HEK293T (cell line): ENCODE measurements around the gene FETUB.

Source experiments
- CTCF ChIA-PET: fragments of 350-600 bp; formaldehyde crosslinking; extraction: SDS; loops from one replicate; lab custom pipeline; 2021; ENCODE audit warnings: antibody characterized with exemption, inconsistent platforms; lab: Yijun Ruan, JAX
- POLR2A ChIA-PET: fragments of 350-600 bp; formaldehyde crosslinking; extraction: SDS; loops from one replicate; lab custom pipeline; 2020; ENCODE audit warnings: antibody characterized with exemption, inconsistent platforms; lab: Yijun Ruan, JAX
- DNase-seq: peaks from one replicate; pipeline ENCODE4 v3.0.0; 2012; ENCODE audit warnings: mixed read lengths; ENCODE audit errors: extremely low spot score
- ARNT ChIP-seq: fragments of 450-650 bp; IDR thresholded peaks from 2 replicates; pipeline ENCODE4 v1.6.1; 2017; ENCODE audit warnings: mild to moderate bottlenecking
- BHLHE40 ChIP-seq: fragments of 450-650 bp; IDR thresholded peaks from 2 replicates; pipeline ENCODE4 v1.6.1; 2016; ENCODE audit warnings: mild to moderate bottlenecking, moderate library complexity, borderline replicate concordance
- CTBP1 ChIP-seq: fragments of 450-650 bp; IDR thresholded peaks from 2 replicates; pipeline ENCODE4 v1.6.1; 2016; ENCODE audit warnings: borderline replicate concordance
- ELF4 ChIP-seq: fragments of 450-650 bp; IDR thresholded peaks from 2 replicates; pipeline ENCODE4 v1.6.1; 2017; ENCODE audit warnings: antibody characterized with exemption
- FOXA1 ChIP-seq: fragments of 450-650 bp; IDR thresholded peaks from 2 replicates; pipeline ENCODE4 v1.6.1; 2016; ENCODE audit warnings: mild to moderate bottlenecking
- FOXK2 ChIP-seq: fragments of 450-650 bp; IDR thresholded peaks from 2 replicates; pipeline ENCODE4 v1.6.1; 2016; ENCODE audit warnings: mild to moderate bottlenecking
- FOXM1 ChIP-seq: fragments of 450-650 bp; IDR thresholded peaks from 2 replicates; pipeline ENCODE4 v1.6.1; 2017; ENCODE audit warnings: mild to moderate bottlenecking, borderline replicate concordance
- HDGF ChIP-seq: fragments of 450-650 bp; IDR thresholded peaks from 2 replicates; pipeline ENCODE4 v1.6.1; 2017; ENCODE audit warnings: antibody characterized with exemption, borderline replicate concordance
- L3MBTL2 ChIP-seq: fragments of 450-650 bp; conservative IDR thresholded peaks from 2 replicates; pipeline ENCODE4 v1.6.1; 2016; ENCODE audit warnings: mild to moderate bottlenecking
- LEF1 ChIP-seq: fragments of 450-650 bp; IDR thresholded peaks from 2 replicates; pipeline ENCODE4 v1.6.1; 2017; ENCODE audit warnings: mild to moderate bottlenecking, borderline replicate concordance
- NFRKB ChIP-seq: fragments of 450-650 bp; IDR thresholded peaks from 2 replicates; pipeline ENCODE4 v1.6.1; 2016; ENCODE audit warnings: mild to moderate bottlenecking, moderate library complexity
- SP1 ChIP-seq: fragments of 450-650 bp; IDR thresholded peaks from 2 replicates; pipeline ENCODE4 v1.6.1; 2017
- SUZ12 ChIP-seq: fragments of 450-650 bp; IDR thresholded peaks from 2 replicates; pipeline ENCODE4 v1.6.1; 2016; ENCODE audit warnings: mild to moderate bottlenecking
- TARDBP ChIP-seq: fragments of 450-650 bp; IDR thresholded peaks from 2 replicates; pipeline ENCODE4 v1.6.1; 2016
- ZNF384 ChIP-seq: fragments of 450-650 bp; IDR thresholded peaks from 2 replicates; pipeline ENCODE4 v1.6.1; 2016
- TF ChIP-seq, protein P1 (sequence below): fragments of 450-650 bp; IDR thresholded peaks from 2 replicates; pipeline ENCODE4 v1.6.1; 2016

FETUB gene, protein sequence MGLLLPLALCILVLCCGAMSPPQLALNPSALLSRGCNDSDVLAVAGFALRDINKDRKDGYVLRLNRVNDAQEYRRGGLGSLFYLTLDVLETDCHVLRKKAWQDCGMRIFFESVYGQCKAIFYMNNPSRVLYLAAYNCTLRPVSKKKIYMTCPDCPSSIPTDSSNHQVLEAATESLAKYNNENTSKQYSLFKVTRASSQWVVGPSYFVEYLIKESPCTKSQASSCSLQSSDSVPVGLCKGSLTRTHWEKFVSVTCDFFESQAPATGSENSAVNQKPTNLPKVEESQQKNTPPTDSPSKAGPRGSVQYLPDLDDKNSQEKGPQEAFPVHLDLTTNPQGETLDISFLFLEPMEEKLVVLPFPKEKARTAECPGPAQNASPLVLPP

DNA sequence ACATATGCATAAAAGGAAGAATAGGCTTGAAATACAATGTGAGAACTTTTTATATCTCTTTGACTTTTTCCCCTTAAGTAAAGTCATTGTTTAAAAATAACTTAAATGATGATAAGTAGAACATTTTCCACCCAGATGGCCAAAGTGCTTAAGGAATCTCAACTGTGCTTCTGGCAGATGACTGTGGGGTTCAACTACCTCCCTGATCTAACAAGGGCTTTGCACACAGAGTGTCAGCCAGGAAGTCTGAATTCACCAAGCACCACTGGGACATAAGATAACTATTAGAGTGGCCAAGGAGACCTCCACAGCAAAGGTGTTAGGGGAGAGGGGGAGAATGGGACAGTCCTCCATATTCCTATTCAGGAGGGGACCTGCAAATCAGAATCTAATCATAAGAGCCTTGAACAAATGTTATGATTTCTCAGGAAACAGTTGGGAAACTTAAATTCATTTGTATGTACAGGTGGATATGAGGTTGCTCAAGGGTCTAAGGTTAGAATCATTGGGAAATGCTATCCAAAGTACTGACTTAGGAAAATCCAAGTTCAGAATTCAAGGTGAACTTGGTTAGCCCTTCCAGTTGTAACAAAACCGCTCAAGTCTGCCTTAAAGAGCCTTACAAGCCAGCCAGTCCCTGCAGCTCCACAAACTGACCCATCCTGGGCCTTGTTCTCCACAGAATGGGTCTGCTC, at the start of gene FETUB:
FETUB (plus strand) TSS at position 622 of the 695 bp plus-strand sequence; CDS start at position 684, 62 bp downstream.
- CTCF ChIA-PET: no interaction called here
- DNase-seq: no peak
- POLR2A ChIA-PET: no interaction called here

DNA sequence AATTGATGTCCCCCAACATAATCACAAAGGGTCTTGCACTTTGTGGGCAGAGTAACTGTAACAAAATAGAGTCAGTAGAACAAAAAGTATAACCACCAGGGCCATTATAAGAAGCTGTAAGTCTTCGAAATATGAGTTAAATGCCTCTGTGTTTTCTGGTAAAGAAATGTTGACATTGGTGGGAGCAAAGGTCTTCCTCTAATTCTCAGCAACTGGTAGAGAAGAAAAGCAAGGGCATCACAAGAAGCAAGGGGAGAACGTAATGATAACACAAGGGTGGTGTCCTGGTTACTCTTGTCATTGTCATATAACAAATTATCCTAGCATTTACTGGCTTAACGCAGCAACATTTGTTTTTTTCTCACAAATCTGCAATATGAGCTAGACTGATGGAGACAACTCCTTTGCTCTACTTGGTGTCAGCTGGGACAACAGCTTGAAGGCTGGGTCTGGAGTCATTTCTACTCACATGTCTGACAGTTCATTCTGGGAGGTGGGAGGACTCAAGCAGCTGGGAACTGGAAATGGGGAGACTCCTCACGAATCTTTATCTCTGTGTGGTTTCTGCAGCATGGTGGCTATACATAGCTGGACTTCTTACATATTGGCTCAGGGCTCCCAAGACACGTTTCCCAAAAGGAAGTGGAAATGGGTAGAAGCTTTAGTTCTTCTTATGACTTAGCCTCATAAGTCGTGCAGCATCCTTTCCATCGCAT, 49.5 kb upstream of the FETUB start:
- ChIA-PET POLR2A (no interaction called here), CTCF (no interaction called here)
- no peak for TF ChIP-seq FOXM1
- no peak for TF ChIP-seq SP1
- no peak for TF ChIP-seq CTBP1
- no peak for TF ChIP-seq SUZ12
- no peak for TF ChIP-seq LEF1
- no peak for TF ChIP-seq BHLHE40
- TF ChIP-seq, protein P1, sequence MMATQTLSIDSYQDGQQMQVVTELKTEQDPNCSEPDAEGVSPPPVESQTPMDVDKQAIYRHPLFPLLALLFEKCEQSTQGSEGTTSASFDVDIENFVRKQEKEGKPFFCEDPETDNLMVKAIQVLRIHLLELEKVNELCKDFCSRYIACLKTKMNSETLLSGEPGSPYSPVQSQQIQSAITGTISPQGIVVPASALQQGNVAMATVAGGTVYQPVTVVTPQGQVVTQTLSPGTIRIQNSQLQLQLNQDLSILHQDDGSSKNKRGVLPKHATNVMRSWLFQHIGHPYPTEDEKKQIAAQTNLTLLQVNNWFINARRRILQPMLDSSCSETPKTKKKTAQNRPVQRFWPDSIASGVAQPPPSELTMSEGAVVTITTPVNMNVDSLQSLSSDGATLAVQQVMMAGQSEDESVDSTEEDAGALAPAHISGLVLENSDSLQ: no peak
- no peak for TF ChIP-seq ELF4
- no peak for TF ChIP-seq ARNT
- TF ChIP-seq ZNF384: no peak
- TF ChIP-seq HDGF: no peak
- no peak for TF ChIP-seq FOXK2
- no peak for TF ChIP-seq L3MBTL2
- TF ChIP-seq TARDBP: no peak
- TF ChIP-seq NFRKB: no peak
- no peak for TF ChIP-seq FOXA1
- DNase-seq: no peak

More for the DNA sequence above, at the start of gene FETUB:
- TF ChIP-seq FOXM1: no peak
- TF ChIP-seq, protein P1: no peak
- no peak for TF ChIP-seq BHLHE40
- TF ChIP-seq FOXK2: no peak

DNA sequence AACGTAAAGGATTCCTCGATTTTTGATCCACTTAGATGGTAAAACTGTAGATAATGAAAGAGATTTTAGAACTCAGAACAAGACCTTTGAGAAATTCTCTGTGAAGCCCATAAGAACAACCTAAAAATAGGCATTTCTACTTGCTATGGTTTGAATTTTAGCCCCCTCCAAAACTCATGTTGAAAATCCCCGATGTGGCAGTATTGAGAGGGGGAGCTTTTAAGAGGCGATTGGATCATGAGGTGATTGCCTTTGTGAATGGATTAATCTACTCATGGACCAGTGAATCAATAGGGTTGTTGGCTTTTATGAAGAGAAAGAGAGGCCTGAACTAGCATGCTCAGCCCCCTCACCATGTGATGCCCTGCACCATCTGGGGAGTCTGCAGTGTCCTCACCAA, 47.5 kb upstream of the FETUB start:
- POLR2A ChIA-PET: no interaction called here

DNA sequence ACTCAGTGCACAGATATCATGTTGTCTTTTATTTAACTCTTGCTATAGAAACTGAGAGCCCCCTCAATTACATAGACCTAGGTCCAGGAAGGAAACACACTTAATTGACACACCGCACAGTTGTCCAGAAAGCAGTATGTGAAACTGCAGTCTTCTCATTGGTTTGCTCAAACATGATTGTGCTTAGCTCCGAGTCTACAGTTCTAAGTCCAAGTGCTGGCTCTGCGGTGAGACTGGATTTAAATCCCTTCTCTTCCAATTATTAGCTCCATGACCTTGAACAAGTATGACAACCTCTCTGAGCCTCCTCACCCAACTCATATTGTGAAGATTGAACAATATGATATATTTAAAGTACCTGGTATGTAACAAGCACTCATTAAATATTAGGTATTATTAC, 46.3 kb upstream of the FETUB start:
- TF ChIP-seq LEF1: no peak
- TF ChIP-seq FOXK2: no peak
- TF ChIP-seq ARNT: no peak
- TF ChIP-seq L3MBTL2: no peak
- no peak for TF ChIP-seq SUZ12
- TF ChIP-seq FOXA1: no peak
- no peak for TF ChIP-seq NFRKB
- TF ChIP-seq TARDBP: no peak
- TF ChIP-seq FOXM1: no peak
- no peak for TF ChIP-seq CTBP1
- TF ChIP-seq, protein P1: no peak
- TF ChIP-seq ZNF384: no peak
- TF ChIP-seq SP1: no peak
- no peak for TF ChIP-seq ELF4
- TF ChIP-seq BHLHE40: no peak
- TF ChIP-seq HDGF: no peak
- ChIA-PET POLR2A (no interaction called here), CTCF (no interaction called here)
- DNase-seq: no peak

More for the DNA sequence above, 47.5 kb upstream of the FETUB start:
- TF ChIP-seq FOXA1: no peak
- TF ChIP-seq ELF4: no peak
- TF ChIP-seq TARDBP: no peak
- no peak for TF ChIP-seq HDGF
- TF ChIP-seq BHLHE40: no peak
- TF ChIP-seq LEF1: no peak
- TF ChIP-seq ZNF384: no peak
- DNase-seq: no peak
- CTCF ChIA-PET: no interaction called here

DNA sequence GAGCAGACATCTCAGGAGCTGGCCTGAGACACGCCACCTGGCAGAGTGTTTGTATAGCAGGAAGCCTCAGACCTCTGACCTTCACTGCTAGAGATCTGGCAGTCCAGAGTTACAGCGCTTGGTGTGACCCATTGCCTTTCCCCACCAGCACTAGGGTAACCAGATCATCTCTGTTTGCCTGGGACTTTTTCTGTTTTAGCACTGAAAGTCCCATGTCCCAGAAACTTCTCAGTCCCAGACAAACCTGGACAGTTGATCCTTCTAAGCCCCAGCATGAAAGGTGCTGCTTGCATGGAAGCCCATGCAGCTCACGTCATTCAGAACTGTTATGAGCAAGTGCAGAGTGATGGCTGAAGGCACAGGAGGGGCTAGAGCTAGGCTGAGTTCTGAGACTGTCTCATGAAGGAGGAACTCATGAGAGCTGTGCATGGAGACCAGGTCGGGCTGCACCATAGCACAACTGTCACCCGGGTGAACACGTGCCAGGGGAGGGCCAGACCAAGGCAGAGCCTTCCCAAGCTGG, 45.5 kb upstream of the FETUB start:
- no peak for TF ChIP-seq ELF4
- no peak for TF ChIP-seq CTBP1
- no peak for TF ChIP-seq L3MBTL2
- TF ChIP-seq, protein P1: no peak
- TF ChIP-seq HDGF: no peak
- no peak for TF ChIP-seq LEF1
- no peak for TF ChIP-seq ZNF384
- TF ChIP-seq ARNT: no peak
- no peak for TF ChIP-seq FOXA1
- no peak for DNase-seq
- POLR2A ChIA-PET: no interaction called here
- CTCF ChIA-PET: no interaction called here
